GM23338 (cell line): ENCODE measurements around the gene TWIST2. TPM values are rescaled to one million over a fixed set of nuclear protein-coding genes. Genes with fewer than 3 reads are reported as not detected.

ENCODE experiments used
- ATAC-seq: fragments of 200-7000 bp; cut with Tn5 transposase; 3 replicates; pipeline ENCODE4 v1.9.1; 2020
- DNase-seq: peaks from one replicate; pipeline ENCODE4 v3.0.0-alpha.2; 2015; ENCODE audit warnings: low spot score
- H2AFZ ChIP-seq: fragments of 200-600 bp; sonication (generic); 2 replicates; pipeline ENCODE4 v1.8.0; 2016; ENCODE audit warnings: antibody characterized with exemption, mild to moderate bottlenecking, moderate library complexity
- H3F3A ChIP-seq: fragments of 200-600 bp; sonication (generic); replicated peaks from 2 replicates; pipeline ENCODE4 v1.8.0; 2017; ENCODE audit warnings: antibody characterized with exemption, mixed run types, low read depth
- H3K27ac ChIP-seq: fragments of 200-600 bp; sonication (generic); 2 replicates; pipeline ENCODE4 v1.6.1; 2016; ENCODE audit warnings: low read depth
- H3K27me3 ChIP-seq: fragments of 200-600 bp; sonication (generic); 2 replicates; pipeline ENCODE4 v1.8.0; 2016; ENCODE audit warnings: mild to moderate bottlenecking, mixed run types, moderate library complexity; ENCODE audit not compliant: insufficient read depth
- H3K36me3 ChIP-seq: fragments of 200-600 bp; sonication (generic); 2 replicates; pipeline ENCODE4 v1.8.0; 2016; ENCODE audit warnings: mild to moderate bottlenecking; ENCODE audit not compliant: insufficient read depth
- H3K4me1 ChIP-seq: fragments of 200-600 bp; sonication (generic); 2 replicates; pipeline ENCODE4 v1.8.0; 2016; ENCODE audit warnings: mild to moderate bottlenecking, moderate library complexity; ENCODE audit not compliant: insufficient read depth
- H3K4me2 ChIP-seq: fragments of 200-600 bp; sonication (generic); 2 replicates; pipeline ENCODE4 v1.7.1; 2017; ENCODE audit warnings: mixed run types
- H3K4me3 ChIP-seq: fragments of 200-600 bp; sonication (generic); 2 replicates; pipeline ENCODE4 v1.6.1; 2016; ENCODE audit warnings: mixed run types
- H3K79me2 ChIP-seq: fragments of 200-600 bp; sonication (generic); replicated peaks from 2 replicates; pipeline ENCODE4 v1.8.0; 2017; ENCODE audit warnings: mild to moderate bottlenecking; ENCODE audit not compliant: insufficient read depth
- H3K9me2 ChIP-seq: fragments of 200-600 bp; sonication (generic); 2 replicates; pipeline ENCODE4 v1.8.0; 2017; ENCODE audit not compliant: insufficient read depth
- H4K20me1 ChIP-seq: fragments of 200-600 bp; sonication (generic); replicated peaks from 2 replicates; pipeline ENCODE4 v1.8.0; 2017; ENCODE audit warnings: mild to moderate bottlenecking; ENCODE audit not compliant: insufficient read depth
- H3K27ac Mint-ChIP-seq: 2 replicates; pipeline ENCODE4 v1.8.0; 2020; ENCODE audit warnings: inconsistent platforms, mild to moderate bottlenecking, moderate library complexity, mixed read lengths
- H3K27me3 Mint-ChIP-seq: 3 replicates; pipeline ENCODE4 v1.8.0; 2022; ENCODE audit warnings: low read depth, mild to moderate bottlenecking, moderate library complexity, mixed read lengths, inconsistent platforms; ENCODE audit not compliant: insufficient read depth, poor library complexity
- H3K36me3 Mint-ChIP-seq: 3 replicates; pipeline ENCODE4 v1.8.0; 2021; ENCODE audit warnings: low read depth, mild to moderate bottlenecking, inconsistent platforms, moderate library complexity, mixed read lengths
- H3K4me1 Mint-ChIP-seq: 3 replicates; pipeline ENCODE4 v1.8.0; 2020; ENCODE audit warnings: mild to moderate bottlenecking, inconsistent platforms, mixed read lengths
- H3K4me3 Mint-ChIP-seq: 3 replicates; pipeline ENCODE4 v1.8.0; 2021; ENCODE audit warnings: moderate library complexity, mild to moderate bottlenecking, inconsistent platforms, mixed read lengths
- H3K9me3 Mint-ChIP-seq: 3 replicates; pipeline ENCODE4 v1.8.0; 2020; ENCODE audit warnings: moderate library complexity, mild to moderate bottlenecking, inconsistent platforms, mixed read lengths
- CREB1 ChIP-seq: fragments of 250-450 bp; sonication (Bioruptor Pico); IDR thresholded peaks from 2 replicates; pipeline ENCODE4 v1.5.0; 2020; ENCODE audit warnings: low read depth, mild to moderate bottlenecking, moderate library complexity
- EZH2 ChIP-seq: fragments of 200-600 bp; sonication (generic); IDR thresholded peaks from one replicate; pipeline ENCODE4 v1.8.0; 2017; ENCODE audit warnings: antibody characterized with exemption, mild to moderate bottlenecking, low read depth; ENCODE audit not compliant: unreplicated experiment
- EZH2phosphoT487 ChIP-seq: fragments of 200-600 bp; sonication (generic); IDR thresholded peaks from one replicate; pipeline ENCODE4 v1.8.1; 2018; ENCODE audit warnings: antibody characterized with exemption; ENCODE audit not compliant: unreplicated experiment
- JUNB ChIP-seq: IDR thresholded peaks from one replicate; pipeline ENCODE4 v1.6.1; 2016; ENCODE audit warnings: antibody characterized with exemption; ENCODE audit not compliant: unreplicated experiment
- NANOG ChIP-seq: IDR thresholded peaks from 2 replicates; pipeline ENCODE4 v1.6.1; 2016; ENCODE audit warnings: antibody characterized with exemption, borderline replicate concordance
- REST ChIP-seq: IDR thresholded peaks from one replicate; pipeline ENCODE4 v1.6.1; 2018; ENCODE audit warnings: antibody characterized with exemption; ENCODE audit not compliant: unreplicated experiment
- ZNF114 ChIP-seq: fragments of 250-450 bp; sonication (Bioruptor Pico); IDR thresholded peaks from 2 replicates; pipeline ENCODE4 v1.5.0; 2020; ENCODE audit warnings: mild to moderate bottlenecking, moderate library complexity
- ZNF331 ChIP-seq: fragments of 250-450 bp; sonication (Bioruptor Pico); IDR thresholded peaks from 2 replicates; pipeline ENCODE4 v1.5.0; 2020; ENCODE audit warnings: low read depth, mild to moderate bottlenecking, moderate library complexity
- ZNF462 ChIP-seq: fragments of 250-450 bp; sonication (Bioruptor Pico); IDR thresholded peaks from 2 replicates; pipeline ENCODE4 v1.5.0; 2020; ENCODE audit warnings: mild to moderate bottlenecking, moderate library complexity
- polyA plus RNA-seq: library from polyadenylated mRNA; unstranded; fragments of >200 nt; fragmentation: Nextera tagmentation; extraction: Ambion mirVana; gene quantifications from 2 replicates; pipeline ENCODE4 v1.2.1, GENCODE V29; 2016
- total RNA-seq: library from RNA; depleted of rRNA; stranded (reverse); fragments of >200 nt; shearing (Covaris generic); gene quantifications from 2 replicates; pipeline ENCODE4 v1.2.3, GENCODE V29; 2014

The TWIST2 gene
- total and polyA plus RNA-seq, 2 experiments from 2014 or later: 7.0 to 12.5 TPM

- no peak overlapping the region for H2AFZ ChIP-seq
- H3K36me3 Mint-ChIP-seq: no peaks in the 10 kb centered on the region
- H3K27me3 Mint-ChIP-seq: peaks cover 6% of the 10 kb centered on the region
- no peak overlapping the region for H3K27ac ChIP-seq
- H3K4me2 ChIP-seq: no peak overlapping the region
- no peaks in the 10 kb centered on the region for H3K27me3 ChIP-seq
- no peaks in the 10 kb centered on the region for H3F3A ChIP-seq
- no peaks in the 10 kb centered on the region for H4K20me1 ChIP-seq
- H3K9me2 ChIP-seq: 0 out of 2 replicates have a peak, but pooled peaks cover 3% of the 10 kb centered on the region
- H3K4me1 ChIP-seq: no peaks in the 10 kb centered on the region
- no peak overlapping the region for H3K4me3 ChIP-seq
- ATAC-seq: no peak
- H3K4me3 Mint-ChIP-seq: no peak overlapping the region
- peaks cover 4% of the 10 kb centered on the region; the same call in 2 of the 3 replicates for H3K9me3 Mint-ChIP-seq
- no peak overlapping the region for H3K27ac Mint-ChIP-seq
- H3K79me2 ChIP-seq: no peaks in the 10 kb centered on the region
- no peak for DNase-seq
- TF ChIP-seq JUNB: no peak
- TF ChIP-seq REST: no peak
- no peak for TF ChIP-seq EZH2phosphoT487
- no peak for TF ChIP-seq NANOG
- TF ChIP-seq ZNF114 (CRISPR knock-in tag): no peak
- no peak for TF ChIP-seq ZNF331 (CRISPR knock-in tag)
- TF ChIP-seq CREB1: no peak
- no peak for TF ChIP-seq ZNF462 (CRISPR knock-in tag)
- TF ChIP-seq EZH2: no peak
- H3K36me3 ChIP-seq: no peaks in the 10 kb centered on the region
- H3K4me1 Mint-ChIP-seq: no peaks in the 10 kb centered on the region
Observed at GRCh38 chr2:238936162-238937052, 88.5 kb downstream of the TWIST2 start.
